HAP-1 (cell line): ENCODE data around the gene SAMD11.

Source experiments
- DNase-seq, 2 experiments: peaks; one replicate each; pipeline ENCODE4 v3.0.0-alpha.2; 2016 to 2020; ENCODE audit warnings: low spot score in 2 of 2
- H3K27me3 ChIP-seq: fragments of 250-450 bp; sonication (Bioruptor Pico); 2 replicates; pipeline ENCODE4 v1.5.1; 2020; ENCODE audit warnings: low read depth, mild to moderate bottlenecking, moderate library complexity
- H3K36me3 ChIP-seq: fragments of 250-450 bp; sonication (Bioruptor Pico); replicated peaks from 2 replicates; pipeline ENCODE4 v1.5.1; 2020; ENCODE audit warnings: mild to moderate bottlenecking
- H3K4me1 ChIP-seq: fragments of 250-450 bp; sonication (Bioruptor Pico); 2 replicates; pipeline ENCODE4 v1.5.1; 2020; ENCODE audit warnings: mild to moderate bottlenecking
- H3K4me3 ChIP-seq: fragments of 250-450 bp; sonication (Bioruptor Pico); 2 replicates; pipeline ENCODE4 v1.5.1; 2020; ENCODE audit warnings: mild to moderate bottlenecking, moderate library complexity
- H3K9me3 ChIP-seq: fragments of 250-450 bp; sonication (Bioruptor Pico); 2 replicates; pipeline ENCODE4 v1.5.1; 2020; ENCODE audit warnings: mild to moderate bottlenecking, moderate library complexity
- in situ Hi-C: fragments of 300-500 bp; cut with MboI; formaldehyde crosslinking; loops from 3 replicates; pipeline ENCODE4 v1.14.3; 2020; ENCODE audit warnings: low sequenced_read_pairs, inconsistent platforms, mixed read lengths

Gene SAMD11

GRCh38 chr1:909861-910310 is 13.8 kb upstream of the SAMD11 start:
- in situ Hi-C loops: no loop called here
- H3K9me3 ChIP-seq: no peaks in the 10 kb centered on the region
- no peak for DNase-seq
- H3K36me3 ChIP-seq: peaks cover 18% of the 10 kb centered on the region
- no peaks in the 10 kb centered on the region for H3K27me3 ChIP-seq
- no peak overlapping the region for H3K4me3 ChIP-seq
- H3K4me1 ChIP-seq: peaks cover 11% of the 10 kb centered on the region

GRCh38 chr1:910311-910880 is 13.3 kb upstream of the SAMD11 start:
- DNase-seq: peak in 1 of 2 experiments; percentile 20
- Histone ChIP-seq H3K4me3 (no peak overlapping the region), H3K9me3 (no peaks in the 10 kb centered on the region), H3K36me3 (peaks cover 18% of the 10 kb centered on the region), H3K27me3 (no peaks in the 10 kb centered on the region), H3K4me1 (peaks cover 6% of the 10 kb centered on the region)
- in situ Hi-C loops: no loop called here

GRCh38 chr1:910881-911721 is 12.6 kb upstream of the SAMD11 start:
- H3K4me3 ChIP-seq: no peak overlapping the region
- H3K27me3 ChIP-seq: no peaks in the 10 kb centered on the region
- in situ Hi-C loops: no loop called here
- H3K4me1 ChIP-seq: peaks cover 2% of the 10 kb centered on the region
- peak in 1 of 2 experiments; percentile 31 for DNase-seq
- H3K9me3 ChIP-seq: no peaks in the 10 kb centered on the region
- H3K36me3 ChIP-seq: peaks cover 11% of the 10 kb centered on the region

- peak in 1 of 2 experiments; percentile 10 for DNase-seq
- no peaks in the 10 kb centered on the region for H3K27me3 ChIP-seq
- in situ Hi-C loops: no loop called here
Measured at GRCh38 chr1:911875-912739, 11.6 kb upstream of the SAMD11 start.

GRCh38 chr1:912740-913301 is 10.9 kb upstream of the SAMD11 start:
- DNase-seq: peak in 1 of 2 experiments; percentile 65
- H3K27me3 ChIP-seq: no peaks in the 10 kb centered on the region
- no peaks in the 10 kb centered on the region for H3K36me3 ChIP-seq

More at GRCh38 chr1:911875-912739, 11.6 kb upstream of the SAMD11 start:
- H3K4me3 ChIP-seq: no peak overlapping the region
- H3K9me3 ChIP-seq: no peaks in the 10 kb centered on the region
- peaks cover under 1% of the 10 kb centered on the region; the same call in 1 of the 2 replicates for H3K36me3 ChIP-seq
- peaks cover 12% of the 10 kb centered on the region for H3K4me1 ChIP-seq

GRCh38 chr1:913491-914130 is 10.1 kb upstream of the SAMD11 start:
- in situ Hi-C loops: no loop called here
- H3K27me3 ChIP-seq: no peaks in the 10 kb centered on the region
- no peaks in the 10 kb centered on the region for H3K9me3 ChIP-seq
- peaks cover 15% of the 10 kb centered on the region for H3K4me1 ChIP-seq
- H3K4me3 ChIP-seq: no peak overlapping the region
- H3K36me3 ChIP-seq: no peaks in the 10 kb centered on the region
- DNase-seq: peak in 1 of 2 experiments; percentile 25

More at GRCh38 chr1:912740-913301, 10.9 kb upstream of the SAMD11 start:
- H3K9me3 ChIP-seq: no peaks in the 10 kb centered on the region
- in situ Hi-C loops: no loop called here
- peaks cover 15% of the 10 kb centered on the region for H3K4me1 ChIP-seq
- H3K4me3 ChIP-seq: no peak overlapping the region

GRCh38 chr1:914131-914890 is 9.4 kb upstream of the SAMD11 start:
- no peaks in the 10 kb centered on the region for H3K27me3 ChIP-seq
- H3K4me1 ChIP-seq: peaks cover 15% of the 10 kb centered on the region
- in situ Hi-C loops: no loop called here

GRCh38 chr1:914891-915280 is 8.8 kb upstream of the SAMD11 start:
- no peaks in the 10 kb centered on the region for H3K27me3 ChIP-seq
- in situ Hi-C loops: no loop called here

More at GRCh38 chr1:914131-914890, 9.4 kb upstream of the SAMD11 start:
- Histone ChIP-seq H3K4me3 (no peak overlapping the region), H3K9me3 (no peaks in the 10 kb centered on the region), H3K36me3 (no peaks in the 10 kb centered on the region)
- DNase-seq: peak in 1 of 2 experiments; percentile 25

GRCh38 chr1:915295-916172 is 8.2 kb upstream of the SAMD11 start:
- Histone ChIP-seq H3K27me3 (no peaks in the 10 kb centered on the region), H3K4me1 (peaks cover 17% of the 10 kb centered on the region), H3K9me3 (no peaks in the 10 kb centered on the region), H3K36me3 (no peaks in the 10 kb centered on the region), H3K4me3 (no peak overlapping the region)
- DNase-seq: peak; percentile 1 to 25
- in situ Hi-C loops: no loop called here

More at GRCh38 chr1:914891-915280, 8.8 kb upstream of the SAMD11 start:
- Histone ChIP-seq H3K9me3 (no peaks in the 10 kb centered on the region), H3K4me3 (no peak overlapping the region), H3K36me3 (no peaks in the 10 kb centered on the region), H3K4me1 (peaks cover 15% of the 10 kb centered on the region)
- DNase-seq: peak in 1 of 2 experiments; percentile 1

GRCh38 chr1:916173-917075 is 7.3 kb upstream of the SAMD11 start:
- in situ Hi-C loops: no loop called here
- DNase-seq: peak; percentile 60 to 73
- Histone ChIP-seq H3K36me3 (no peaks in the 10 kb centered on the region), H3K4me1 (peaks cover 24% of the 10 kb centered on the region), H3K27me3 (no peaks in the 10 kb centered on the region), H3K4me3 (no peak overlapping the region), H3K9me3 (no peaks in the 10 kb centered on the region)

- in situ Hi-C loops: no loop called here
- Histone ChIP-seq H3K4me3 (no peak overlapping the region), H3K36me3 (no peaks in the 10 kb centered on the region), H3K4me1 (peaks cover 25% of the 10 kb centered on the region), H3K9me3 (no peaks in the 10 kb centered on the region), H3K27me3 (no peaks in the 10 kb centered on the region)
- peak in 1 of 2 experiments; percentile 2 for DNase-seq
Measured at GRCh38 chr1:917076-917459, 6.7 kb upstream of the SAMD11 start.
